ENCODE results near the gene XRCC5. TPM values are rescaled to one million over a fixed set of nuclear protein-coding genes. Genes with fewer than 3 reads are reported as not detected.

Gene XRCC5
- total and polyA plus RNA-seq, 10 of the 15 experiments (the other 5 are each of a cell fraction or from before 2014, with no cell fraction given), result 259 to 815 (median 530) TPM

DNA sequence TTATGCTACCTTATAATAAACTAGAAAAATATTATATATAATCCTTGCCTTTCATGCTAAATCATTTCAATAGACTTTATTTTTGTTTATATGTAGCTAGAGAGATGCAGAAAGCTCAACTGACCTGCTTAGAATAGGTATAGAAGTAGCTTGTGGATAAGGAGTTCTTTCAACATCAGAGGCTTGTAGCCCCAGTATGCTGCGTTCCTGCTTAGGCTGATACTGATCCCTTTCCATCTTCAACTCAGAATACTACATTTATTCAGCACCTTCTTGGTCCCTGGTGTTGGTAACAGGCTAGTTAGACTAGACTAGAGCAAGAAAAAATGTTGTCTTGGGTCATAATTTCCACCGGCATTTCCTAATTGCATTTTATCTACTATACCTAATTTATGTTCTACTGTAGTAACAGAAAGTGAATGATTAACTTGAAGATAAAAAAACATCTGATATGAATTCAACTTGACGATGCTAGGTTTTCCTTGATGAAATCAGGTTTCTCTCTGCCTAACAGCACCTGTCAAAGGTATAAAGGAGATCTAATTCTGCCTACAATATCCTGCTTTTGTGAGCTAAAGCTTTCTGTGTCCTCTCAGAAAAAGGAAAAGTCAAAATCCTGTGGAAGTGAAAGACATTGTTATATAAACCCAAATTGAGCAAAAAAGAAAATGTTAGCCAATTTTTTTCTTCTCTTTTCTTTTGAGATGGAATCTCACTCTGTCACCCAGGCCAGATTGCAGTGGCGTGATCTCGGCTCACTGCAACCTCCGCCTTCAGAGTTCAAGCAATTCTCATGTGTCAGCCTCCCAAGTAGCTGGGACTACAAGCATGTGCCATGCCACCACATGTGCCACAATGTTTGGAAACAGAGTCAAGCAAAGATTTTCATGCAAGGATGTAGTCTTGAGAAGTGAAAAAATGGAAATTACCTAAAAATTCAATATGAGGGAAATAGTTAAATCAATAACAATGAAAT lies 33.4 kb upstream of the XRCC5 start (continued):
- TF ChIP-seq, protein P1, sequence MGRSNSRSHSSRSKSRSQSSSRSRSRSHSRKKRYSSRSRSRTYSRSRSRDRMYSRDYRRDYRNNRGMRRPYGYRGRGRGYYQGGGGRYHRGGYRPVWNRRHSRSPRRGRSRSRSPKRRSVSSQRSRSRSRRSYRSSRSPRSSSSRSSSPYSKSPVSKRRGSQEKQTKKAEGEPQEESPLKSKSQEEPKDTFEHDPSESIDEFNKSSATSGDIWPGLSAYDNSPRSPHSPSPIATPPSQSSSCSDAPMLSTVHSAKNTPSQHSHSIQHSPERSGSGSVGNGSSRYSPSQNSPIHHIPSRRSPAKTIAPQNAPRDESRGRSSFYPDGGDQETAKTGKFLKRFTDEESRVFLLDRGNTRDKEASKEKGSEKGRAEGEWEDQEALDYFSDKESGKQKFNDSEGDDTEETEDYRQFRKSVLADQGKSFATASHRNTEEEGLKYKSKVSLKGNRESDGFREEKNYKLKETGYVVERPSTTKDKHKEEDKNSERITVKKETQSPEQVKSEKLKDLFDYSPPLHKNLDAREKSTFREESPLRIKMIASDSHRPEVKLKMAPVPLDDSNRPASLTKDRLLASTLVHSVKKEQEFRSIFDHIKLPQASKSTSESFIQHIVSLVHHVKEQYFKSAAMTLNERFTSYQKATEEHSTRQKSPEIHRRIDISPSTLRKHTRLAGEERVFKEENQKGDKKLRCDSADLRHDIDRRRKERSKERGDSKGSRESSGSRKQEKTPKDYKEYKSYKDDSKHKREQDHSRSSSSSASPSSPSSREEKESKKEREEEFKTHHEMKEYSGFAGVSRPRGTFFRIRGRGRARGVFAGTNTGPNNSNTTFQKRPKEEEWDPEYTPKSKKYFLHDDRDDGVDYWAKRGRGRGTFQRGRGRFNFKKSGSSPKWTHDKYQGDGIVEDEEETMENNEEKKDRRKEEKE (IDR thresholded peaks at IDR 0.05), result no peak
- no peak for TF ChIP-seq RUNX3 (IDR thresholded peaks at IDR 0.05; ENCODE audit: low read length)
- TF ChIP-seq NFXL1 (IDR thresholded peaks at IDR 0.05; ENCODE audit: borderline replicate concordance), result no peak
- TF ChIP-seq TAF1 (IDR thresholded peaks at IDR 0.05; ENCODE audit: borderline replicate concordance, low read depth, low read length), result no peak
- TF ChIP-seq POLR2AphosphoS2 (IDR thresholded peaks at IDR 0.05; ENCODE audit: low read depth, low read length), result no peak
- no peak for TF ChIP-seq FOXM1 (IDR thresholded peaks at IDR 0.05; ENCODE audit: low read depth, low read length)
- TF ChIP-seq, protein P2, sequence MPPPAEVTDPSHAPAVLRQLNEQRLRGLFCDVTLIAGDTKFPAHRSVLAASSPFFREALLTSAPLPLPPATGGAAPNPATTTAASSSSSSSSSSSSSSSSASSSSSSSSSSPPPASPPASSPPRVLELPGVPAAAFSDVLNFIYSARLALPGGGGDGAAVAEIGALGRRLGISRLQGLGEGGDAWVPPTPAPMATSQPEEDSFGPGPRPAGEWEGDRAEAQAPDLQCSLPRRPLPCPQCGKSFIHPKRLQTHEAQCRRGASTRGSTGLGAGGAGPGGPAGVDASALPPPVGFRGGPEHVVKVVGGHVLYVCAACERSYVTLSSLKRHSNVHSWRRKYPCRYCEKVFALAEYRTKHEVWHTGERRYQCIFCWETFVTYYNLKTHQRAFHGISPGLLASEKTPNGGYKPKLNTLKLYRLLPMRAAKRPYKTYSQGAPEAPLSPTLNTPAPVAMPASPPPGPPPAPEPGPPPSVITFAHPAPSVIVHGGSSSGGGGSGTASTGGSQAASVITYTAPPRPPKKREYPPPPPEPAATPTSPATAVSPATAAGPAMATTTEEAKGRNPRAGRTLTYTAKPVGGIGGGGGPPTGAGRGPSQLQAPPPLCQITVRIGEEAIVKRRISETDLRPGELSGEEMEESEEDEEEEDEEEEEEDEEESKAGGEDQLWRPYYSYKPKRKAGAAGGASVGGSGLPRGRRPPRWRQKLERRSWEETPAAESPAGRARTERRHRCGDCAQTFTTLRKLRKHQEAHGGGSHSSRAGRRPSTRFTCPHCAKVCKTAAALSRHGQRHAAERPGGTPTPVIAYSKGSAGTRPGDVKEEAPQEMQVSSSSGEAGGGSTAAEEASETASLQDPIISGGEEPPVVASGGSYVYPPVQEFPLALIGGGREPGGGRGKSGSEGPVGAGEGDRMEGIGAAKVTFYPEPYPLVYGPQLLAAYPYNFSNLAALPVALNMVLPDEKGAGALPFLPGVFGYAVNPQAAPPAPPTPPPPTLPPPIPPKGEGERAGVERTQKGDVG (CRISPR knock-in tag; IDR thresholded peaks at IDR 0.05), result no peak
- no peak for TF ChIP-seq EED (IDR thresholded peaks at IDR 0.05; ENCODE audit: low read depth)
- no peak for TF ChIP-seq SUZ12 (IDR thresholded peaks at IDR 0.05; ENCODE audit: unreplicated experiment)
- TF ChIP-seq, protein P3, sequence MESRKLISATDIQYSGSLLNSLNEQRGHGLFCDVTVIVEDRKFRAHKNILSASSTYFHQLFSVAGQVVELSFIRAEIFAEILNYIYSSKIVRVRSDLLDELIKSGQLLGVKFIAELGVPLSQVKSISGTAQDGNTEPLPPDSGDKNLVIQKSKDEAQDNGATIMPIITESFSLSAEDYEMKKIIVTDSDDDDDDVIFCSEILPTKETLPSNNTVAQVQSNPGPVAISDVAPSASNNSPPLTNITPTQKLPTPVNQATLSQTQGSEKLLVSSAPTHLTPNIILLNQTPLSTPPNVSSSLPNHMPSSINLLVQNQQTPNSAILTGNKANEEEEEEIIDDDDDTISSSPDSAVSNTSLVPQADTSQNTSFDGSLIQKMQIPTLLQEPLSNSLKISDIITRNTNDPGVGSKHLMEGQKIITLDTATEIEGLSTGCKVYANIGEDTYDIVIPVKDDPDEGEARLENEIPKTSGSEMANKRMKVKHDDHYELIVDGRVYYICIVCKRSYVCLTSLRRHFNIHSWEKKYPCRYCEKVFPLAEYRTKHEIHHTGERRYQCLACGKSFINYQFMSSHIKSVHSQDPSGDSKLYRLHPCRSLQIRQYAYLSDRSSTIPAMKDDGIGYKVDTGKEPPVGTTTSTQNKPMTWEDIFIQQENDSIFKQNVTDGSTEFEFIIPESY (IDR thresholded peaks at IDR 0.05), result no peak
- TF ChIP-seq BMI1 (IDR thresholded peaks at IDR 0.05; ENCODE audit: borderline replicate concordance), result no peak

All from GM12878 (cell line).